LNCaP clone FGC (cell line): ENCODE results near the gene VCAN.

Experiments
- DNase-seq: peaks from one replicate; pipeline ENCODE4 v3.0.0-alpha.2; 2011; ENCODE audit warnings: low read depth
- H3K4me3 ChIP-seq: 2 replicates; pipeline ENCODE4 v1.5.1; 2011; ENCODE audit warnings: mild to moderate bottlenecking, low read depth, low read length, control low read depth
- TF ChIP-seq, protein P1 (sequence below): IDR thresholded peaks from 2 replicates; pipeline ENCODE4 v1.5.1; 2012; ENCODE audit warnings: mild to moderate bottlenecking; ENCODE audit not compliant: control insufficient read depth, insufficient read depth; ENCODE audit errors: extremely low read depth

Gene VCAN

GRCh38 chr5:83471405-83472212 is at the start of gene VCAN:
Gene VCAN, plus strand, starts transcription at chr5:83471744. Its CDS starts 11,775 bp downstream, at chr5:83483519.
- TF ChIP-seq, protein P1, sequence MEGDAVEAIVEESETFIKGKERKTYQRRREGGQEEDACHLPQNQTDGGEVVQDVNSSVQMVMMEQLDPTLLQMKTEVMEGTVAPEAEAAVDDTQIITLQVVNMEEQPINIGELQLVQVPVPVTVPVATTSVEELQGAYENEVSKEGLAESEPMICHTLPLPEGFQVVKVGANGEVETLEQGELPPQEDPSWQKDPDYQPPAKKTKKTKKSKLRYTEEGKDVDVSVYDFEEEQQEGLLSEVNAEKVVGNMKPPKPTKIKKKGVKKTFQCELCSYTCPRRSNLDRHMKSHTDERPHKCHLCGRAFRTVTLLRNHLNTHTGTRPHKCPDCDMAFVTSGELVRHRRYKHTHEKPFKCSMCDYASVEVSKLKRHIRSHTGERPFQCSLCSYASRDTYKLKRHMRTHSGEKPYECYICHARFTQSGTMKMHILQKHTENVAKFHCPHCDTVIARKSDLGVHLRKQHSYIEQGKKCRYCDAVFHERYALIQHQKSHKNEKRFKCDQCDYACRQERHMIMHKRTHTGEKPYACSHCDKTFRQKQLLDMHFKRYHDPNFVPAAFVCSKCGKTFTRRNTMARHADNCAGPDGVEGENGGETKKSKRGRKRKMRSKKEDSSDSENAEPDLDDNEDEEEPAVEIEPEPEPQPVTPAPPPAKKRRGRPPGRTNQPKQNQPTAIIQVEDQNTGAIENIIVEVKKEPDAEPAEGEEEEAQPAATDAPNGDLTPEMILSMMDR = no peak
- no peak within 1 kb of the TSS for H3K4me3 ChIP-seq
- no peak for DNase-seq

DNA sequence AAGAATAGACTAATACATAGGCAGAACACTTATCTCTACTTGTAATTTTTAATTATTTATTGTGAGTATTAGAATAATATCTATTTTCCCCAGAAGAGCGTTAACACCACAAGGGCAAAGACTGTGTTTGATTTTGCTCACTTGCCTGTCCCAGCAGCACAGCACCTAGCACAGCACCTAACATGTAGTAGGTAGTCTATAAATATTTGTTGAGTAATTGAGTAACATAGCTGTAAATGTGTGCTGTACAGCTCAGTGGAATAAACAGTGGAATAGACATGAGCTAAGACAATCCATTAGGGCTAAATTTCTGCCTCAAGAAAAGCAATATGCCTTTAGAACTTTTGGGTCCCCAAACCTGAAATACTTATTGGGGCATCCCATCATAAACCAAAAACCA is 49.3 kb upstream of the VCAN start:
- TF ChIP-seq, protein P1 = no peak
- no peak for DNase-seq

GRCh38 chr5:83426855-83427254 is 44.7 kb upstream of the VCAN start:
- no peak overlapping the region for H3K4me3 ChIP-seq
- DNase-seq = no peak
- TF ChIP-seq, protein P1 = no peak

More for the DNA sequence above, 49.3 kb upstream of the VCAN start:
- no peak overlapping the region for H3K4me3 ChIP-seq

DNA sequence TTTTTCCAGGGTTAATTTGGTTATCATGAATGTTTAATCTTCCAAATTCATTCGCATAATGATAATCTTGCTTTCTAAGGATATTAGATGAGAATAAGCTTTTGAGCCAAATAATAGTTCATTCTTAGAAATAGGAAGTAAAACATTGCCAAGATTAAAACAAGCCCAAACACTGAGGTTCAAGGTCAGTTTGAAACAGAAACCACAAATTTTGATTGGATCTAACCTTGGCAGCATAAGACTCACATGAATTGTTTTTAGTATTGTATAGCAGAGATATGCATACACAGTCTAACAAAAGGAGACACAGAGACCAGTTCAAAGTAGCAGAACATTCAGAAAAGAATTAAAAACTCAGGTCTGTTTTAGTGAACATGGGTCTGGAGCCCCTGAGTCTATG is 43.4 kb upstream of the VCAN start:
- DNase-seq = no peak
- TF ChIP-seq, protein P1 = no peak
- no peak overlapping the region for H3K4me3 ChIP-seq

DNA sequence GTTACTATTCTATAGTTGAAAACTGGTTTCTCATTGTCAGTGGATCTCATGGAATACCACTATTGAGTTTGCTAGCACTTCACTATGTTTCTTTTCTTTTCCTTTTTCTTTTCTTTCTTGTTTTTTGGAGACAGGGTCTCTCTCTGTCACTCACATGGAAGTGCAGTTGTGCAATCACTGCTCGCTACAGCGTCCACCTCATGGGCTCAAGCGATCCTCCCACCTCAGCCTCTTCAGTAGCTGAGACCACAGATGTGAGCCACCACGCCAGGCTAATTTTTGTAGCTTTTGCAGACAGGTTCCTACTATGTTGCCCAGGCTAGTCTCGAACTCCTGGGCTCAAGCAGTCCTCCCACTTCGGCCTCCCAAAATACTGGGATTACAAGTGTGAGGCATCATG is 42.7 kb upstream of the VCAN start:
- TF ChIP-seq, protein P1 = no peak
- DNase-seq = no peak
- no peak overlapping the region for H3K4me3 ChIP-seq

DNA sequence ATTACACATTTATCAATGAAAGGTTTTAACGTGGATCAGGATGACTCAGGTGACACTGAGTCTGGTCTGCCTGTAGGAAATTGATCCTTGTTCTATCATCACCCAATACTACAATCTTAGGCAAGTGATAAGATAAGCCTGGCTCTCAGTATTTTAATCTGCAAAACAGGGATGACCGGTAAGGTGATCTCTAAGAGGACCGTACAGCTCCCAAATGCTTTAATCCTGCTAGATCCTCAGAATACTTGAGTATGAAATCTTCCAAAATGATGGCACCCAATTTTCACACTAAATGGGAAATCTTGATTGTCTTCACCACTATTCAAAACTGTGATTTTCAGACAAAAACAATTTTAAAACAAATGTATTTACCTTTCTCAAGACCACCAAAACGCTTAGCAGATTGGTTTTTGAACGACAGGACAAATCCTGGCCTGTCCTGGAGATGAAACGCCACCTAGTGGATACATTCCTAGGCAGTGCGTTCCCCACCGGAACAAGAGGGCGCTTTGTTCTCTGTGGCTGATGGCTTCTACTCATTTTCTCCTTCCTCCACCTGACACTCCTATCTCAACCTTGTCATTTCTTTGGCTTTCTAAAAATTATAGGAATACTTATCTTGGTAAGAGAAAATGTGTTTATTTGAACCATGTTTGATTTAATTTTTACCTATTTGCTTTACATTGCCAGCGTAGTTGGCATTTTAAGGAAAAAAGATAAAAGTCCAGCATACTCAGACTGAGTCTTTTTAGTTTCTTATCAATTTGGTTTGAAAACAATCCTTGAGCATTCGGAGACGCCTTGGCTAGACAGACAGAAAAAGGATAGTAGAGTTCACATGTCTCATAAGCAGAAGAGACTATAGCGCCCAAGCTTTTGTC is 41.2 kb upstream of the VCAN start:
- no peak overlapping the region for H3K4me3 ChIP-seq
- TF ChIP-seq, protein P1 = peak; percentile 99
- DNase-seq = peak; percentile 8
